GM18861 (cell line): ENCODE results near the gene NUDT19.
"Not testable (repeated sequence)": the region's sequence is repeated elsewhere in the genome, so short reads cannot be mapped to it uniquely, and the experiment has no call there.

Experiments
- ATAC-seq: cut with Tn5 transposase; IDR thresholded peaks from one replicate; pipeline ENCODE4 v1.9.1; 2021; ENCODE audit not compliant: unreplicated experiment

The NUDT19 gene

GRCh38 chr19:32674931-32675719, 16.5 kb upstream of the NUDT19 start, which contains the start of gene ANKRD27:
Gene ANKRD27, minus strand, starts transcription at chr19:32675180. Its CDS starts 16,165 bp downstream, at chr19:32659015.
- peak; percentile 95 for ATAC-seq

- ATAC-seq: no peak
These were observed 15.9 kb upstream of the NUDT19 start, which contains the start of gene RGS9BP for GRCh38 chr19:32675720-32676185. Gene RGS9BP, plus strand, starts transcription at chr19:32675848. Its CDS starts 416 bp downstream, at chr19:32676264.

GRCh38 chr19:32676186-32676894, 15.3 kb upstream of the NUDT19 start:
- no peak for ATAC-seq

GRCh38 chr19:32676895-32677359, 14.7 kb upstream of the NUDT19 start:
- no peak for ATAC-seq

- no peak for ATAC-seq
These were observed 14.0 kb upstream of the NUDT19 start for GRCh38 chr19:32677657-32678056.

GRCh38 chr19:32680986-32681385, 10.6 kb upstream of the NUDT19 start:
- ATAC-seq: no peak

GRCh38 chr19:32682317-32682716, 9.3 kb upstream of the NUDT19 start:
- ATAC-seq: no peak

- ATAC-seq: no peak
These were observed 4.7 kb upstream of the NUDT19 start for GRCh38 chr19:32686847-32687475.

- ATAC-seq: no peak
These were observed 3.9 kb upstream of the NUDT19 start for GRCh38 chr19:32687681-32688080.

GRCh38 chr19:32688311-32688710, 3.3 kb upstream of the NUDT19 start:
- no peak for ATAC-seq

GRCh38 chr19:32691952-32692726, 518 bp downstream of the NUDT19 start:
- ATAC-seq: peak; percentile 52

GRCh38 chr19:32692727-32693061, 1.1 kb downstream of the NUDT19 start:
- no peak for ATAC-seq

- ATAC-seq: not testable (repeated sequence)
These were observed 1.8 kb downstream of the NUDT19 start for GRCh38 chr19:32693151-32694108.

- ATAC-seq: not testable (repeated sequence)
These were observed 2.7 kb downstream of the NUDT19 start for GRCh38 chr19:32694316-32694715.

- not testable (repeated sequence) for ATAC-seq
These were observed 3.2 kb downstream of the NUDT19 start for GRCh38 chr19:32694851-32695250.

GRCh38 chr19:32695506-32695905, 3.9 kb downstream of the NUDT19 start:
- not testable (repeated sequence) for ATAC-seq

GRCh38 chr19:32696771-32697170, 5.2 kb downstream of the NUDT19 start:
- ATAC-seq: not testable (repeated sequence)

- ATAC-seq: not testable (repeated sequence)
These were observed 8.5 kb downstream of the NUDT19 start for GRCh38 chr19:32700129-32700528.

- ATAC-seq: no peak
These were observed 10.4 kb downstream of the NUDT19 start for GRCh38 chr19:32702010-32702409.
